T-helper 2 cell (primary cell): ENCODE data around the gene CFAP61.
"Not testable (repeated sequence)": the region's sequence is repeated elsewhere in the genome, so short reads cannot be mapped to it uniquely, and the experiment has no call there.

ENCODE experiments used
- DNase-seq, 5 experiments: peaks; one replicate each; pipeline versions ENCODE4 v3.0.0 to v3.0.0-alpha.2; 2012 to 2022

Gene CFAP61

DNA sequence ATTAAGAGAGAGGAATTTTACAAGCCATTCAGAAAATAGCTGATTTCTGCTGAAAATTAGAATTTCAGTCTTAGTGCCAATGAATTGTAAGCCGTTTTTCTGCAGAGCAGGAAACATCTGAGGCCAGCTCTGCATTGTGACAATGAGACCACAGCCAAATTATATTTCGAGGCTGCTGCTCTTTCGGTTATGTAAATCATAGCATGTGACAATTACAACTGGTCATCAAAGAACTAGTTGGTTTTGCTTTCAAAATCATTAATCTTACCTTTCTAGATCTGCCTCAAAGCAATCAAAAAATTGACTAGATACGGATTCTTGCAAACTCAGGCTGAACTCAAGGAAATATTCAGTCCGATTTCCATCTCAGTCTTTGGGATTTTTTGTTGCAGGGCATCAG, 282.2 kb downstream of the CFAP61 start:
- DNase-seq, result peak in 1 of 5 experiments; percentile 9

DNA sequence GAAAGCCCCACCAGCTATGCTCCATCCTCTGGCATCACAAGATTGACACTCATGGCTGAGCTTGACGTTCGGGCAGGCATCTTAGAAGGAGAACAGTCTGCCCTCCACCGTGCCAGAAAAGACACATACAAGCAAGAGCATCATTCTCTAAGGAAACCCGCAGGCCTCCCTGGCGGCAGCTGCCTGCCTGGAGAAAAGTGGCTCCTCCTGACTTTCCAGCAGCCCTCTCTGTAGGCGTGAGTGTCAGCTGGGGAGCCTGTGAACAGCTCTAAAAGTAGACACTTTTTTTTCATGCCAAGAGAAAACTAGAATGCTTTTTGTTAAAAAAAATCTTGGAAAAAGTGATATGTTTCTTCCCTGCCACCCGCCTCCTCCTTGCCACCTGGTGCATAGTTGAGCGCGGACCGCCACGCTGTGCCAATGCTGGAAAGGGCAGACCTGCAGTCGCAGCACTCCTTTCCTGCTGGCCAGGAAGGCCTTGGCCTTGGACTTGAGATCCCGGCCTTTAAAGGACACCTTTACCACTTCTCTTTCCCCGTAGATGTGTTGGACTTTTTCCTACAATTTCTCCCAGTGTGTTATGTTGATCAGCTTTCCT, 285.9 kb downstream of the CFAP61 start:
- no peak for DNase-seq

DNA sequence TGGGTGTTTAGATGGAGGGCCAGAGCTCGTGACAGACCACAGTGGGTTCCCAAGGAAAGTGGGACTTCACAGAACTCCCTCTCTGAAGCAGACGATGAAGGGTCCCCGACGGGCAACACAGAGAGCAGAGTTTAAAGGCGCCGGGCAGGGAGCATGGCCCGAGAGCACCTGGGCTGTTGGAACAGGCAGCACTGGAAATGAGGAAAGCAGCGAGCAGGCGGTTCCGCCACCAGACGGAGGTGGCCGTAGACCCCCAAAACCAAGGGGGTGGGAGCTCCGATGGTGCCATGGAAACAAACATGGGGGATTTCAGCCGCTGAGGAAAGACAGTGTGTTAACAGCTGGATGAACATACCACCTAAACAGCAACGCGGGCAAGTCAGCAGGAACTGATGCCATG, 288.1 kb downstream of the CFAP61 start:
- no peak for DNase-seq

DNA sequence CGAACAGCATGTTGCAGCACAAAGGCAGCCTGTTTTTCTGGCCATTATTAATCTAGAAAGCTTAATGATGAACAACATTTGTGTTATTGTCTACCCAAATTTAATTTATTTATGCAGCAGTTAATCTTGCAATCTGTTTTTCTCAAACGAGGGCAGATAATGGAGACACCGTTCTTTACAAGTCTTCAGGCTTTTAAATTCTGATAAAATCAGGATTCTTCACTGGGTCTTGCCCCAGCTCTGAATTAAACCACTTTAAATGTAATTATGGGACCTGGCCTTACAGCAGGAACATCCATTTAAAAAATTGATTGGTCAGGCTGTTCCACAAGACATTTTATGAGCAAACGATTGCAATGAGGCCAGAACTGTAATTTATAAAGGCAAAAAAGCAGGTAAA, 289.0 kb downstream of the CFAP61 start:
- DNase-seq, result no peak

DNA sequence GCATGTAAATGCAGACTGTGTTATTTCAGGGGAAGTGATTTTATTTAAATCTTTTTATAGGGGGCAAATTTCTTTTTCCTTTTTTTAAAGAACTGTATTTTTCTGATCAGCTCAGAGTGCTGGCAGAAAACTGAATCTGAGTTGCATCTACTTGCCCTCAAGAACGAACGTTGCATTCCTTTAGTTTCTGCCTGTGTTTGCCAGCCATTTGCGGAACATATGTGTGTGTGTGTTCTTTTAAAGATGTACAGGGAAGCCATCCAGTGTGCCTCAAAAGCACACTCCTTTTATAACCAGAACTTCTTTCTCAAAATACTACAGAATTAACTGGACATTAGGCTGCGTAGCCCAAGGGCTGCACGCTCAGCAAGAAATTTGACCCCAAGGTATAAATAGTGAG, 289.7 kb downstream of the CFAP61 start:
- no peak for DNase-seq

DNA sequence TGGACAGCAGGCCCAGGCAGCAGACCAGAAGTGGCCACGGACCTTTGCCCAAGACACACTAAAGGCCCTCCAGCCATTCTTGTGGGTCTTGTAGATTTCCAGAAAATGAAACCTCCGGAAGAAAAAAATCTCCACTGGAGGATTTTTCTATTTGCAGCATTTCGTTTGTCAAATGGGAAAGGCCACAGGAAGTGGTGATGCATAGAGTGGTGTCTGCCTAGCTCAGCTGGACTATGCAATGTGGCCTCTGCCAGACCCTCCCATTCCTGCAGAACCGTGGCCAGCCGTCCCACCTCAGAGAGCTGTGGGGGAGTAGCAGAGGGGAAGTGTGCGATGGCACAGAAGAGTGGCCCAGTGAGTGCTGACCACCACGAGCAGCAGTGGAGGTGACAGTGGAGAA, 291.6 kb downstream of the CFAP61 start:
- no peak for DNase-seq

DNA sequence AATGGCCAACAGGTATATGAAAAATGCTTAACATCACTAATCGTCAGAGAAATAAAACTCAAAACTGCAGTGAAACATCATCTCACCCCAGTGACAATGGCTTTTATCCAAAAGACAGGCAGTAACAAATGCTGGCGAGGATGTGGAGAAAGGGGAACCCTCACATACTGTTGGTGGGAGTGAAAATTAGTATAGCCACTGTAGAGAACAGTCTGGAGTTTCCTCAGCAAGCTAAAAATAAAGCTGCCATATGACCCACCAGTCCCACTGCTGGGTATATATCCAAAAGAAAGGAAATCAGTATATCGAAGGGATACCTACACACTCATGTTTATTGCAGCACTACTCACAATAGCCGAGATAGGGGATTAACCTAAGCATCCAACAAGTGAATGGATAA, 292.1 kb downstream of the CFAP61 start:
- no peak for DNase-seq

DNA sequence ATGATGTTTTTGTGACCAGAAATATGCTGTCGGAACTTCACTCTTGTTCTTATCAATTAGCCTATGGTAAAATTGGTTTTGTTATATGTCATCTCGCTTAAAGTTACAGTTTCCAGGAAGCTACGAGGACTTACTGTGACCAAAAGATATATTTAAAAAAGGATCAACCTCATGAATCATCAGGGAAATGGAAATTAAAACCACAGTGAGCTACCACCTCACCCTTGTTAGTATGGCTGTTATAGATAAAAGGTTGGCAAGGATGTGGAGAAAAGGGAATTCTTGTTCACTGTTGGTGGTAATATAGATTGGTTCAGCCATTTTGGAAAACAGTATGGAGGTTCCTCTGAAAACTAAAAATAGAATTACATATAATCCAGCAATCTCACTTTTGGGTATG, 301.2 kb downstream of the CFAP61 start:
- no peak for DNase-seq

DNA sequence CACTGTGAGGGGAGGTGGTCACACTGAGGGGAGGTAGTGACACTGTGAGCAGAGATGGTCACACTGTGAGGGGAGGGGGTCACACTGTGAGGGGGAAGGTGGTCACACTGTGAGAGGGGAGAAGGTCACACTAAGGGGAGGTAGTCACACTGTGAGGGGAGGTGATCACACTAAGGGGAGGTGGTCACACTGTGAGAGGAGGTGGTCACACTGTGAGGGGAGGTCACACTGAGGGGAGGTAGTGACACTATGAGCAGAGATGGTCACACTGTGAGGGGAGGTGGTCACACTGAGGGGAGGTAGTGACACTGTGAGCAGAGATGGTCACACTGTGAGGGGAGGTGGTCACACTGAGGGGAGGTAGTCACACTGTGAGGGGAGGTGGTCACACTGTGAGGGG, 303.2 kb downstream of the CFAP61 start:
- not testable (repeated sequence) for DNase-seq

DNA sequence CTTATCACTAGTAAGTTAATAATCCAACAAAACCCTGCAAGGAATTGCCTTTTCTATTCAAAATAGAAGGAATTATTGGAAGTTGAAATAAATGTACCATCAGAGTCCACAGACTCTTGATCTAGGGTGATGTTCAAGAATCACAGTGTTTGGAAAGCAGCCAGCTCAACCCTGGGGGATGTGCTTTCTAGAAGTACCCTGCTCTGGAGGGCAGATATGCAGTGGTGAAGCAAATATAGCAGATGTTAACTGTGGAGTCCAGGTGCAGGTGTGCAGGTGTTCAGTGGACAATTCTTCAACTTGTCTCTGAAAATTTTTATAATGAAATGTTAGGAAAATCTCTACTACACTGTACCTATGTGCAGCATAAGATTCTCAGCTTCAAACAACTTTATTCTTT, 306.5 kb downstream of the CFAP61 start:
- DNase-seq, result no peak

DNA sequence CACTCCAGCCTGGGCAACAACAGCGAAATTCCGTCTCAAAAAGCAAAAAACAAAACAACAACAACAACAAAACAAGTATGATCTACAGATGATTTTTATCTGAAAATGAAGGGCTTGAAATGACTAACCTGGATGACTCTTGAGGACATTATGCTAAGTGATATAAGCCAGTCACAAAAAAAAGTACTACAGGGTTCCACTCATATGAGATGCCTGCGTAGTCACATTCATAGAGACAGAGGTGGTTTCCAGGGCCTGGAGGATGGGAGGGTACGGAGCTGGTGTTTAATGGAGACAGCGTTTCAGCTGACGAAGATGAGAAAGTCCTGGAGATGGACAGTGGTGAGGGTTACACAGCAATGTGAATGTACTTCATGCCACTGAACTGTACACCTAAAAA, 307.3 kb downstream of the CFAP61 start:
- DNase-seq, result no peak

DNA sequence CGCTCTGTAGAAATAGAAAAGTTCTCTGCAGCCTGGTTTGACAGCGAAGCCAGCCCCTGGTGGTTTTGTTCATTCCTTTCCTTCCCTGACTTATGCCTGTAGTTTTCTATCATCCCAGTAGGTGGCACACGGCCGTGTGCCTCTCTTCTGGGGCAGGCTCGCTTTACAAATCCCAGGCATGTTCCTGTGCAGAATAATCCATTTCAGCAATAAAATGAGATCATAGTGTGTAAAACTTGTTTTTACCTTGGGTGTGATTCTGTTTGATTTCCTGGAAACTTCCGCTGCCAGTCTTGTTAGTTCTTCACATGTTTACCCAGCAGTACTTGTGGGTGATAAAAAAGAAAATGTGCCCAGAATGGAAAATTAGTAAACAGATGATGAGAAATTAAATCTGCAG, 308.1 kb downstream of the CFAP61 start:
- peak in 1 of 5 experiments; percentile 44 for DNase-seq

DNA sequence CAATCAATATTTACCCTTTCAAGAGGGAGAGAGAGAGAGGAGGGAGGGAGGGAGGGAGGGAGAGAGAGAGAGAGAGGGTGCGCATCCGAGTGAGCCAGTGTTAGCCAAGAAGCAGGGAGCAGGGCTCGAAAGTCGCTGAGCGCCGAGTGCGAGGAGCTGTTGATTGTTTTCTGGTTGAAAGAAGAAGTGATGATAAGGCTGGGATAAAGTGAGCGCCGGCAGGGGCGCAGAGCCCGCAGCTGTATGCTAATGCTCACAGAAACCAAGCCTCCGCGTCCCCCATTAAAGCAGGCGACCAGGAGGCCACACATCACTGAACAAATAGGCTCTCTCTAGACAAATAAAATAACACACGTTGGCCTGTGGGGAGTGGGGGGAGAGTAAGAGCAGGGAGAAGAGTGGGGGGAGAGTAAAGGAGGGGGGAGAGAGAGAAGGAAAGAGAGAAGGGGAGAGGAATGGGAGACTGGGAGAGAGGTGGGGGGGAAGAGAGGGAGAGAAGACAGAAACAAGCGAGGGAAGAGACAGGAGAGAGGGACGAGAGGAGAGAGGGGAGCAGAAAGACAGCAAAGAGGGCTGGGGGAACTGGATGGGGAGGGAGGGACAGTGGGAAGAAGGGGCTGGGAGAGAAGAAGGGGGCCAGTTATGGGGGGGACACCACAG, 310.6 kb downstream of the CFAP61 start:
- peak in 1 of 5 experiments; percentile 4 for DNase-seq

DNA sequence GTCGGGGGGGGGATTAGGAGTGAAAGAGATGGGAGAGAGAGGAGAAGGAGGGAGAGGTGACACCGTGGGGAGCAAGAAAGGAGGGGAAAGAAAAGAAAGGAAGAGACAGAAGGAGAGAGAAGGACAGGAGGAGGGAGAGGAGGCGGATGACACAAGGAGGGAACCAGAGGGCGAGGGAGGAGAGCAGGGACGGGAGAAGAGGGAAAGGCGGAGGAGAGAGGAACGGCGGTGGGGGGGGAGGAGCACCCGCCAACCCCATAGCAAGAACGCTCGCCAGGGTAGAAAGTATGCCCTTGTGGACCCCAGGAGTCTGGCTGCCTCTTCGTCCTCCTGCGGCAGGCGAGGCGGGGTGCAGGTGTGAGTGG, 311.1 kb downstream of the CFAP61 start:
- DNase-seq, result no peak

DNA sequence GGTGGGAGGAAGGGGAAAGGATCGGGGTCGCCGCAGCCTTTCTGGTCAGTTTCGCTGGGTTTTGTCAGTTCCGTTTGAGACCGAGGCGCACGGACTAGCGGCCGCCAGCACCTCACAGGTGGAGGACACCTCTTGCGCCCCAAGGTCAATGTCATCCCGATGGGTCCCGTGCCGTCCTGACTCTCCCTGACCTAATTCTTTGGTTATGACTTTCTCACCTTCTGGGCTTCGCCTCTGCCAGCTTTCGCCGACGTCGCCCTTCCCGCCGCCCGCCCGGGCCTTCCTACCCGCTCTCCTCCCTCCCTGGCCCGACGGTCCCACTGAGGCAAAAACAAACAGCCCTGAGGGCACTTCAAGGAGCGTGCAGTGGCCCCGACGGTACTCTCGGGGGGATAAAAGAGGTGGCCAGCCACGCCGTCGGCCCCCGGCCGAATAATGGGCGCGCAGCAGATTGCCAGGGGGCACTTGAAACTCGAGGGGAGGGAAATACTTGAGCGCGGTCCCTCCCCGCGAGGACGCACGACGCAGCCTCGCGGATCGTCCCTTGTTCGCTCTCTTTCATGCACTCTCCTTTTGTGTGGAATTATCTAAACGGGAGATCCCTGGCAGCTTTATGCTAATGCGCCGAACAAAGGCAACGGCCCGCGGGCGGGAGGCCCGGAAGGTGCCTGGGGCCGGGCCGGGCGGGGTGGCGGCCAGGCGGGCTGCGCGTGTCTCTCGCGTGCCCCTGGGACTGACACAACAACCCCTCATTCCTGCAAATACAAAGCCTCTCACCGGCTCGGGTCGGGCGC, 311.7 kb downstream of the CFAP61 start:
- DNase-seq, result no peak

DNA sequence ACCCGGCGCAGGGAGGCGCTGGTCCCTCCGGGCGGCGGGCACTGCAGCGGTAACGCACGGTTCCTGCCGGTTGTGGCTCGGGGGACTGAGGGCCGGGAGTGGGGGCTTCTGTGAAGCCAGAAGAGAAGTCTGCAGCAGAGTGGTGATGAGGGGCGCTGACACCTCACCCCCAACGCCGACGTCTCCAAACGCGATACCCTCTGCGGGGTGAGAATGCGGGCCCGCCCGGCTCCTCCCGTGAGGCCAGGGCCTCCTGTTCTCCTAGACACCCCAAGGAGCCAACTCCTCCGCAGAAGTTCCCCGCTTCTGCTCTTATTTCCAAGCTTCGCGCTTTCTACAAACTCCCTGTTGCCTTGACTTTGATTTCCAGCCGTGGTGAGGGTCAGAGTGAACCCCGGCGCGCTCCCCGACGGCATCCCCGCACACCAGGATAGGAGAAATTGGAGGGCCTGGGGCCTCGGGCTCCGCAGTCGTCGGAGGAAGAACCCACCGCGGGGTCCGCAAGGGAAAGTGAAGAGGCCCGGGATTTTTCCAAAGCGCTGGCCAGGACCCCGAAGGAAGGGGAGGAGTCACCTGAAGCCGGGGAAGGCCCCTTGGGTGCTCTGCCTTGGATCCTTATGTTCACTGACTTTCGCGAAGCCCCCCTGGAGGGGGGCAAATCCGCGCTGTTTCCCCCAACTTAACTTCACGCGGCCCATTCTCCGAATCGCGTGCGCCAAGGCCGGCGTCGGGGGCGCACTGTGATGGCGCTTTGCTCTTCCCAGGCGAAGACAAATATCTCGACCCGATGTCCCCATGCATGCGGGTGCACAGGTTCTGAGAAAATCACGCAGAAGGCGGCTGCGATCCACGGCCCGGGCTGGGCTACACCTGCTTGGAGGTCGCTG, 312.5 kb downstream of the CFAP61 start:
- DNase-seq, result no peak

DNA sequence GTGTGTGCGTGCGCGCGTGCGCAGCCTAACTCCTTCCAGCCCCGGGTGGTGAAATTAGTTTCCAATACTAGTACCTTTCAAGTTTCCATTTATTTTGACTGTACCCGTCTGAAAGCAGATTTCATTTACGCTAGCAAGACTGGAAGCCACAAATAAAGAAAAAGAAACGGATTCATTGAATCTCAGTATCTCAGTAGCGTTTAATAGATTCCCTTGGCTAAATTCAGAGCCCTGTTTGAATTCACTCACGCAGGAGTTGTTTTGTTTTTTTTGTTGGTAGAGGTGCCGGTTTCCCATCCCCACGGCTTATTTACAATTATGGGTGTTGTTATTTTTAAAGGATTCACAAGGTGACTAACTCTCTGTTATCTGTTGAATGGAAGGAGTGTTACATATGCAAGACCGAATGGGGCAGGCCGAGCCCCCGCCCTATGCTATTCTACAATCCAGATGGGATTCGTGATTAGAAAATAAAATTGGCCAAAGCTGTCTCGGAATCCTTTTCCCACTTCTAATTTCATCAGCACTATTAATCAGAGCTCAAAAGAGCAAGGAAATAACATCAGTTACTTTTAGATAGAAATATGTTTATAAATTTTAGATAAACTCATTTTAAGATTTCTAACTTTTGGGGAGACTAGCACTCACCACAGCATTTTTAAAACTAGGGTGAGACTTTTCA, 313.3 kb downstream of the CFAP61 start:
- no peak for DNase-seq

DNA sequence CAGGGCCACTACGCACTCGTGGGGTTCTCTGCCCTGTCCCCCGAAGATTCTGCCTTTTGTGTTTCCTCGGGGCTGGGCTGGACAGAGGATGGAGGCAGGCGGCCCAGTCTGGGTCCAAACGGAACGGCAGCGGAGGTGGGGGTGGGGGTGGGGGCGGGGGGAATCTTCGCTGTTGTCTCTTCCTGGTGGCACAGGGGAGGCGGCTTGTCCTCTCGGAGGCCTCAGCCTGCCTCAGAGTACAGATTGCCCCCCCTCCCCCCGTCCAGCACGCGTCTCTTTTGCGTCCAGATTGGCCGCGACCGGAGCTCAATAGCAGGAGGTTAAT, 314.2 kb downstream of the CFAP61 start:
- DNase-seq, result no peak

DNA sequence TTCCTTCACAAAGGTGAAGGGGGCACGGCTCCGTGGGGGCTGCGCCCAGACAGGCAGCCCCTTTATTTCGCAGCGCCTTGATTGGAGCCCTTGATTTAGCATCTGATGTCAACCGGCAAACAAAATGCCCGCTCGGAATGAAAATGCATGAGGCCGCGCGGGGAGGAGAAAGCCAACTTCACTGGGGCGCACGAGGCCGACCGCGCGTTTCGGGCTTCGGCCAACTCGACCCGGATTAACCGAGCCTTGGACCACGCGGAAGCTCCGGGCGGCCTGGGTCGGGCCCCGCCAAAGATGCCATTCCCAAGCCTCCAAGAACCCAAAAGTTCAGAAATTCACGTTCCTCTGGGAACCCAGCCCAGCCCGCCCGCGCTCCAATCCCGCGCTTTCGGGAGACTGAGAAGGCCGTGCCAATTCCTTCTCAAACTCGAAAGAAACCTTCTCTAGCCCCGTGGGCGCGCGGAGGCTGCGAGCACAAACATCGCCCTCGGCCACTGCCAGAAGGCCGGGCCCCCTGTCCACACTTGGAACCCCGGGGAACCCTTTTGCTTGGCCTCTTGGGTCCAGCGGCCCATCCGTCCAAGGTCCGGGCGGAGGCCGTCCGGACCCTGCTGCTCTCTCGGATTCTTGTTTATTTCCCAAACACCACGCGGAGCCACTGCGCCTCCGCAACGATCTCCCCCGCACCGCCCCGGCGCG, 314.7 kb downstream of the CFAP61 start:
- no peak for DNase-seq

DNA sequence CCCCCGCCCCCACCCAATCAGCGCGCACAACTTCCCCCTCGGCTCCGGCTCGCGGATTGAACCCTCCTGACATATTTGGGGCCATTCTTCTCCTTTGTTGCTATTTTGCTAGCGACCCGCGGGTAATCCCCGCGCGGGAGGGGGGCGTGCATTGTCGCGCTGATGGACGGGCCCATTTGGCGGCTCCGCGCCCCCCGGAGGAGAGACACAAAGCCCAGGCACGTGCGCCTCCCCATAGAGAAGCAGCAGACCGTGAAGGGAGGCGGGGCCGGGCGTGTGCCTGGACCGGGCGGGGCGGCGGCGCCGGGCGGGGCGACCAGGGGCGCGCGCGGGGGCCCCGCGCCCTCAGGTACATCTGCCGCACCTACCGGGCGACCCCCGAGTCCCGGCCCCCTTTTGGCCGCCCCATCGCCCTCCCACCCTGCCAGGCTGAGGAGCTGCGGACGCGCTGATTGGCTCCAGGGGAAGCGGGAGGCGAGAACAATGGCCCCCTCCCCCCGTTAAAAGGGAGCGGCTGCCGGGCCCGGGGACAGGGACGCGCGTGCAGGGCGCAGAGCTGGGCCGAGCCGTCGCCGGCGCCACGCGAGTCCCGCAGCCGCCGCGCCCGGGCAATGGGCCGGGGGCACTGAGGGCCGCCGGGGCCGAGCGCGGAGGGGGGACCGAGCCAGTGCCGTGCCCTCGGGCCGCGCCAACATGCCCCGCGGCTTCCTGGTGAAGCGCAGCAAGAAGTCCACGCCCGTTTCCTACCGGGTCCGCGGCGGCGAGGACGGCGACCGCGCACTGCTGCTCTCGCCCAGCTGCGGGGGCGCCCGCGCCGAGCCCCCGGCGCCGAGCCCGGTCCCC, 315.5 kb downstream of the CFAP61 start, which contains the start of gene INSM1:
Gene INSM1, plus strand, starts transcription at position 530 of the 843 bp plus-strand sequence. Its CDS starts 164 bp downstream, at position 694.
- no peak for DNase-seq
